SK-N-SH (cell line): ENCODE data around the gene LOXL4. TPM values are rescaled to one million over a fixed set of nuclear protein-coding genes. Genes with fewer than 3 reads are reported as not detected.

Experiments used
- CTCF ChIA-PET: fragments of 300-600, 350-600 bp; formaldehyde crosslinking; extraction: SDS; loops from one replicate; lab custom pipeline; 2021; lab: Yijun Ruan, JAX
- POLR2A ChIA-PET: fragments of 350-600 bp; sonication (Branson Sonifier 250); formaldehyde crosslinking; extraction: SDS; loops from one replicate; lab custom pipeline; 2020; ENCODE audit warnings: antibody characterized with exemption, inconsistent platforms; lab: Yijun Ruan, JAX
- DNase-seq: peaks from one replicate; pipeline ENCODE4 v3.0.0; 2012
- H2AFZ ChIP-seq: fragments of 200-600 bp; sonication (generic); 2 replicates; pipeline ENCODE4 v1.8.1; 2016; ENCODE audit warnings: antibody characterized with exemption, mild to moderate bottlenecking, low read depth
- H3F3A ChIP-seq: fragments of 200-600 bp; sonication (generic); replicated peaks from 2 replicates; pipeline ENCODE3; 2016; ENCODE audit warnings: antibody characterized with exemption, mild to moderate bottlenecking; ENCODE audit not compliant: insufficient read depth
- H3K27ac ChIP-seq, 2 experiments: fragments of 200-500 bp in 1 of 2; fragments of 200-600 bp in 1 of 2; sonication (Bioruptor generic) in 1 of 2; sonication (generic), shearing (Covaris generic) in 1 of 2; 2 replicates each; pipeline versions ENCODE4 v1.5.1 to v1.6.1; 2014 to 2016; ENCODE audit warnings: low read depth in 2 of 2, inconsistent platforms in 1 of 2, low read length in 1 of 2, mild to moderate bottlenecking in 1 of 2, mixed read lengths in 1 of 2
- H3K27me3 ChIP-seq: fragments of 200-600 bp; sonication (generic), shearing (Covaris generic); 2 replicates; pipeline ENCODE4 v1.6.1; 2016; ENCODE audit warnings: mixed run types; ENCODE audit not compliant: insufficient read depth
- H3K36me3 ChIP-seq, 2 experiments: fragments of 200-500 bp in 1 of 2; fragments of 200-600 bp in 1 of 2; sonication (Bioruptor generic) in 1 of 2; sonication (generic) in 1 of 2; replicated peaks in 1 of 2; 2 replicates each; pipeline versions ENCODE3 to v1.5.1; 2014 to 2016; ENCODE audit warnings: low read length in 1 of 2, mild to moderate bottlenecking in 1 of 2; ENCODE audit not compliant: insufficient read depth in 2 of 2, control insufficient read depth in 1 of 2
- H3K4me1 ChIP-seq, 2 experiments: fragments of 200-500 bp in 1 of 2; fragments of 200-600 bp in 1 of 2; sonication (Bioruptor generic) in 1 of 2; sonication (generic), shearing (Covaris generic) in 1 of 2; 2 replicates each; pipeline versions ENCODE4 v1.5.1 to v1.6.1; 2014 to 2016; ENCODE audit warnings: low read depth in 1 of 2, low read length in 1 of 2, mixed run types in 1 of 2; ENCODE audit not compliant: insufficient read depth in 2 of 2, control insufficient read depth in 1 of 2
- H3K4me2 ChIP-seq: fragments of 200-600 bp; sonication (generic), shearing (Covaris generic); 2 replicates; pipeline ENCODE4 v1.6.1; 2017; ENCODE audit warnings: mixed run types
- H3K4me3 ChIP-seq, 2 experiments: fragments of 200-500 bp in 1 of 2; fragments of 200-600 bp in 1 of 2; sonication (Bioruptor generic) in 1 of 2; sonication (generic), shearing (Covaris generic) in 1 of 2; 2 replicates each; pipeline versions ENCODE4 v1.5.1 to v1.8.1; 2014 to 2016; ENCODE audit warnings: low read depth in 2 of 2, inconsistent platforms in 1 of 2, low read length in 1 of 2, mild to moderate bottlenecking in 1 of 2, mixed read lengths in 1 of 2, moderate library complexity in 1 of 2
- H3K79me2 ChIP-seq: fragments of 200-600 bp; sonication (generic); 2 replicates; pipeline ENCODE4 v1.8.1; 2017; ENCODE audit warnings: mild to moderate bottlenecking; ENCODE audit not compliant: insufficient read depth
- H3K9ac ChIP-seq: fragments of 200-600 bp; sonication (generic); 2 replicates; pipeline ENCODE4 v1.6.1; 2017; ENCODE audit warnings: mixed run types
- H3K9me2 ChIP-seq: fragments of 200-600 bp; sonication (generic); 2 replicates; pipeline ENCODE4 v1.6.1; 2017; ENCODE audit warnings: mixed run types
- H3K9me3 ChIP-seq: fragments of 200-600 bp; sonication (generic); 2 replicates; pipeline ENCODE4 v1.6.1; 2017; ENCODE audit warnings: mixed run types, mild to moderate bottlenecking, moderate library complexity
- H4K20me1 ChIP-seq: fragments of 200-600 bp; sonication (generic); 2 replicates; pipeline ENCODE4 v1.6.1; 2017; ENCODE audit warnings: mild to moderate bottlenecking, mixed run types; ENCODE audit not compliant: insufficient read depth
- CHD2 ChIP-seq: fragments of 150-350 bp; IDR thresholded peaks from 2 replicates; pipeline ENCODE4 v1.6.1; 2018; ENCODE audit warnings: low read length; ENCODE audit not compliant: partially characterized antibody
- CTCF ChIP-seq: fragments of 200-600 bp; sonication (generic); IDR thresholded peaks from 2 replicates; pipeline ENCODE4 v1.6.1; 2017; ENCODE audit warnings: antibody characterized with exemption, mild to moderate bottlenecking, moderate library complexity
- EP300 ChIP-seq, 2 experiments: IDR thresholded peaks; 2 replicates each; pipeline versions ENCODE4 v1.4.0 to v1.6.1; 2012; ENCODE audit warnings: borderline replicate concordance in 1 of 2, low read depth in 1 of 2, low read length in 1 of 2
- EZH2phosphoT487 ChIP-seq: fragments of 200-600 bp; sonication (generic); IDR thresholded peaks from 2 replicates; pipeline ENCODE4 v1.6.1; 2017; ENCODE audit warnings: low read depth, mixed run types, mild to moderate bottlenecking, antibody characterized with exemption, moderate library complexity, borderline replicate concordance
- GABPA ChIP-seq: IDR thresholded peaks from 2 replicates; pipeline ENCODE4 v1.4.0; 2012; ENCODE audit warnings: low read depth, mild to moderate bottlenecking
- GATA2 ChIP-seq: sonication (generic); formaldehyde crosslinking; IDR thresholded peaks from 2 replicates; pipeline ENCODE4 v1.5.0; 2020; ENCODE audit warnings: mild to moderate bottlenecking, missing genetic modification reagents
- IRF3 ChIP-seq: fragments of 150-350 bp; IDR thresholded peaks from 2 replicates; pipeline ENCODE4 v1.6.1; 2016; ENCODE audit warnings: mild to moderate bottlenecking, low read depth, low read length
- MAX ChIP-seq: IDR thresholded peaks from 2 replicates; pipeline ENCODE4 v1.4.0; 2012; ENCODE audit warnings: low read depth
- NFIC ChIP-seq: IDR thresholded peaks from 2 replicates; pipeline ENCODE4 v1.4.0; 2012; ENCODE audit warnings: borderline replicate concordance
- NRF1 ChIP-seq: IDR thresholded peaks from 2 replicates; pipeline ENCODE4 v1.6.1; 2012; ENCODE audit warnings: low read depth, mild to moderate bottlenecking, low read length
- RAD21 ChIP-seq: IDR thresholded peaks from 2 replicates; pipeline ENCODE4 v1.6.1; 2012; ENCODE audit warnings: mild to moderate bottlenecking, low read length
- RFX5 ChIP-seq: IDR thresholded peaks from 2 replicates; pipeline ENCODE4 v1.6.1; 2012; ENCODE audit warnings: mild to moderate bottlenecking, improper control_type of control experiment, low read length
- RXRA ChIP-seq: IDR thresholded peaks from 2 replicates; pipeline ENCODE4 v1.4.0; 2012; ENCODE audit warnings: low read depth, mild to moderate bottlenecking, borderline replicate concordance
- SMC3 ChIP-seq: IDR thresholded peaks from 2 replicates; pipeline ENCODE4 v1.6.1; 2012; ENCODE audit warnings: low read depth, low read length, improper control_type of control experiment
- TCF12 ChIP-seq: IDR thresholded peaks from 2 replicates; pipeline ENCODE4 v1.4.0; 2012
- TEAD4 ChIP-seq: IDR thresholded peaks from 2 replicates; pipeline ENCODE4 v1.4.0; 2012; ENCODE audit warnings: mild to moderate bottlenecking, borderline replicate concordance; ENCODE audit not compliant: insufficient read depth
- USF1 ChIP-seq: IDR thresholded peaks from 2 replicates; pipeline ENCODE4 v1.4.0; 2012; ENCODE audit warnings: low read depth, borderline replicate concordance
- USF2 ChIP-seq: fragments of 150-350 bp; IDR thresholded peaks from 2 replicates; pipeline ENCODE4 v1.6.1; 2017; ENCODE audit warnings: antibody characterized with exemption, low read length, low read depth, borderline replicate concordance
- YY1 ChIP-seq: IDR thresholded peaks from 2 replicates; pipeline ENCODE4 v1.4.0; 2012; ENCODE audit warnings: low read depth, mild to moderate bottlenecking
- WGBS: methylation state at CpG from one replicate; pipeline ENCODE4 v1.1.6; 2017; ENCODE audit warnings: low lambda C conversion rate; 5-methylcytosine and 5-hydroxymethylcytosine counted together
- polyA plus RNA-seq, 3 experiments: library from polyadenylated mRNA; depleted of rRNA; stranded (reverse); fragments of >200 nt; gene quantifications; 2 replicates each; pipeline ENCODE4 v1.2.3, GENCODE V29; 2012

Gene LOXL4
- polyA plus RNA-seq, 1 of the 3 experiments (the other 2 are of a cell fraction) = 1.7 TPM

GRCh38 chr10:98300526-98301229 is 32.7 kb upstream of the LOXL4 start:
- POLR2A ChIA-PET = no interaction called here
- no peak overlapping the region for H2AFZ ChIP-seq
- no peak overlapping the region for H3K9ac ChIP-seq
- no peaks in the 10 kb centered on the region for H3K9me2 ChIP-seq
- DNase-seq = no peak
- H3K27me3 ChIP-seq = no peaks in the 10 kb centered on the region
- no peaks in the 10 kb centered on the region for H3F3A ChIP-seq
- H4K20me1 ChIP-seq = no peaks in the 10 kb centered on the region
- no peak overlapping the region for H3K4me2 ChIP-seq
- CTCF ChIA-PET = no interaction called here
- H3K4me1 ChIP-seq = peaks cover 0 to 15% of the 10 kb centered on the region in 2 experiments; a peak in 1 of 4 replicates
- no peak overlapping the region for H3K27ac ChIP-seq
- TF ChIP-seq RFX5 (no peak), CTCF (no peak), GATA2 (CRISPR knock-in tag) (no peak), CHD2 (no peak), USF1 (no peak), YY1 (no peak), SMC3 (no peak), EZH2phosphoT487 (no peak), NFIC (no peak), TEAD4 (no peak), TCF12 (no peak), USF2 (no peak), EP300 (IDR thresholded peaks at IDR 0.05; ENCODE audit: borderline replicate concordance in 1 of 2, low read depth in 1 of 2, low read length in 1 of 2) (no peak), IRF3 (no peak), GABPA (no peak), MAX (no peak), RAD21 (no peak), NRF1 (no peak), RXRA (no peak)
- H3K36me3 ChIP-seq = no peaks in the 10 kb centered on the region
- H3K9me3 ChIP-seq = no peaks in the 10 kb centered on the region
- H3K79me2 ChIP-seq = no peaks in the 10 kb centered on the region
- 46% methylated on average over 7 of the region's 7 CpGs for WGBS
- H3K4me3 ChIP-seq = no peak overlapping the region
